ENCODE results near the gene PPP1R3E.
A peak's percentile ranks its signal among the peaks of the same experiment; 100 is the strongest.

The PPP1R3E gene

GRCh38 chr14:23319746-23320583, 17.3 kb upstream of the PPP1R3E start:
- H3K36me3 ChIP-seq (ENCODE audit: control insufficient read depth, insufficient read depth, low read length) = peaks cover 12% of the 10 kb centered on the region
- H3K27me3 ChIP-seq (ENCODE audit: control insufficient read depth, insufficient read depth, low read length) = no peaks in the 10 kb centered on the region
- H3K4me3 ChIP-seq (ENCODE audit: low read length) = peak overlapping the region; percentile 68
- H3K4me1 ChIP-seq (ENCODE audit: control insufficient read depth, insufficient read depth, low read length) = peaks cover 12% of the 10 kb centered on the region
- no peak overlapping the region for H3K9ac ChIP-seq (ENCODE audit: low read length)
- H3K27ac ChIP-seq (ENCODE audit: low read depth, low read length) = peak overlapping the region; percentile 92

- Histone ChIP-seq H3K4me1 (ENCODE audit: control insufficient read depth, insufficient read depth, low read length) (peaks cover 5% of the 10 kb centered on the region), H3K36me3 (ENCODE audit: control insufficient read depth, insufficient read depth, low read length) (no peaks in the 10 kb centered on the region), H3K9ac (ENCODE audit: low read length) (no peak overlapping the region)
Observed at GRCh38 chr14:23316300-23316699, 13.6 kb upstream of the PPP1R3E start.

GRCh38 chr14:23310546-23310945, 7.9 kb upstream of the PPP1R3E start:
- H3K27me3 ChIP-seq (ENCODE audit: control insufficient read depth, insufficient read depth, low read length) = no peaks in the 10 kb centered on the region
- H3K27ac ChIP-seq (ENCODE audit: low read depth, low read length) = no peak overlapping the region
- peaks cover 16% of the 10 kb centered on the region for H3K4me1 ChIP-seq (ENCODE audit: control insufficient read depth, insufficient read depth, low read length)
- no peak overlapping the region for H3K9ac ChIP-seq (ENCODE audit: low read length)
- H3K36me3 ChIP-seq (ENCODE audit: control insufficient read depth, insufficient read depth, low read length) = peaks cover 10% of the 10 kb centered on the region
- no peak overlapping the region for H3K4me3 ChIP-seq (ENCODE audit: low read length)

More at GRCh38 chr14:23316300-23316699, 13.6 kb upstream of the PPP1R3E start:
- no peak overlapping the region for H3K27ac ChIP-seq (ENCODE audit: low read depth, low read length)
- H3K27me3 ChIP-seq (ENCODE audit: control insufficient read depth, insufficient read depth, low read length) = no peaks in the 10 kb centered on the region
- no peak overlapping the region for H3K4me3 ChIP-seq (ENCODE audit: low read length)

- Histone ChIP-seq H3K36me3 (ENCODE audit: control insufficient read depth, insufficient read depth, low read length) (peaks cover 10% of the 10 kb centered on the region), H3K4me1 (ENCODE audit: control insufficient read depth, insufficient read depth, low read length) (peaks cover 16% of the 10 kb centered on the region), H3K9ac (ENCODE audit: low read length) (no peak overlapping the region), H3K27me3 (ENCODE audit: control insufficient read depth, insufficient read depth, low read length) (no peaks in the 10 kb centered on the region), H3K4me3 (ENCODE audit: low read length) (peak overlapping the region; percentile 93), H3K27ac (ENCODE audit: low read depth, low read length) (no peak overlapping the region)
Observed at GRCh38 chr14:23308721-23309445, 6.2 kb upstream of the PPP1R3E start.

- peaks cover 10% of the 10 kb centered on the region for H3K36me3 ChIP-seq (ENCODE audit: control insufficient read depth, insufficient read depth, low read length)
- peak overlapping the region; percentile 43 for H3K9ac ChIP-seq (ENCODE audit: low read length)
- no peaks in the 10 kb centered on the region for H3K27me3 ChIP-seq (ENCODE audit: control insufficient read depth, insufficient read depth, low read length)
- peak overlapping the region; percentile 87 for H3K27ac ChIP-seq (ENCODE audit: low read depth, low read length)
- H3K4me3 ChIP-seq (ENCODE audit: low read length) = peak overlapping the region; percentile 93
- H3K4me1 ChIP-seq (ENCODE audit: control insufficient read depth, insufficient read depth, low read length) = peaks cover 16% of the 10 kb centered on the region
Observed at GRCh38 chr14:23307687-23308644, 5.3 kb upstream of the PPP1R3E start.

GRCh38 chr14:23307146-23307530, 4.5 kb upstream of the PPP1R3E start:
- H3K27me3 ChIP-seq (ENCODE audit: control insufficient read depth, insufficient read depth, low read length) = no peaks in the 10 kb centered on the region
- peak overlapping the region; percentile 93 for H3K4me3 ChIP-seq (ENCODE audit: low read length)
- peak overlapping the region; percentile 43 for H3K9ac ChIP-seq (ENCODE audit: low read length)
- H3K36me3 ChIP-seq (ENCODE audit: control insufficient read depth, insufficient read depth, low read length) = peaks cover 10% of the 10 kb centered on the region
- H3K4me1 ChIP-seq (ENCODE audit: control insufficient read depth, insufficient read depth, low read length) = peaks cover 16% of the 10 kb centered on the region
- H3K27ac ChIP-seq (ENCODE audit: low read depth, low read length) = peak overlapping the region; percentile 87

- H3K27me3 ChIP-seq (ENCODE audit: control insufficient read depth, insufficient read depth, low read length) = no peaks in the 10 kb centered on the region
- H3K9ac ChIP-seq (ENCODE audit: low read length) = peak within 1 kb of the TSS; percentile 43
- peaks cover 16% of the 10 kb centered on the region for H3K4me1 ChIP-seq (ENCODE audit: control insufficient read depth, insufficient read depth, low read length)
- H3K27ac ChIP-seq (ENCODE audit: low read depth, low read length) = peak within 1 kb of the TSS; percentile 87
- peak within 1 kb of the TSS; percentile 93 for H3K4me3 ChIP-seq (ENCODE audit: low read length)
- peaks cover 10% of the 10 kb centered on the region for H3K36me3 ChIP-seq (ENCODE audit: control insufficient read depth, insufficient read depth, low read length)
Observed at GRCh38 chr14:23306412-23307145, 3.9 kb upstream of the PPP1R3E start, which contains the start of gene BCL2L2. BCL2L2 (plus strand) TSS chr14:23306833; CDS start chr14:23307768, 935 bp downstream.

GRCh38 chr14:23301969-23302289, 730 bp downstream of the PPP1R3E start:
- H3K9ac ChIP-seq (ENCODE audit: low read length) = peak overlapping the region; percentile 50
- peak overlapping the region; percentile 90 for H3K27ac ChIP-seq (ENCODE audit: low read depth, low read length)
- no peaks in the 10 kb centered on the region for H3K27me3 ChIP-seq (ENCODE audit: control insufficient read depth, insufficient read depth, low read length)
- peak overlapping the region; percentile 86 for H3K4me3 ChIP-seq (ENCODE audit: low read length)
- peaks cover 13% of the 10 kb centered on the region for H3K4me1 ChIP-seq (ENCODE audit: control insufficient read depth, insufficient read depth, low read length)
- peaks cover 8% of the 10 kb centered on the region for H3K36me3 ChIP-seq (ENCODE audit: control insufficient read depth, insufficient read depth, low read length)

- H3K36me3 ChIP-seq (ENCODE audit: control insufficient read depth, insufficient read depth, low read length) = peaks cover 8% of the 10 kb centered on the region
- no peaks in the 10 kb centered on the region for H3K27me3 ChIP-seq (ENCODE audit: control insufficient read depth, insufficient read depth, low read length)
- peak overlapping the region; percentile 50 for H3K9ac ChIP-seq (ENCODE audit: low read length)
- peak overlapping the region; percentile 97 for H3K27ac ChIP-seq (ENCODE audit: low read depth, low read length)
- H3K4me1 ChIP-seq (ENCODE audit: control insufficient read depth, insufficient read depth, low read length) = peaks cover 13% of the 10 kb centered on the region
- H3K4me3 ChIP-seq (ENCODE audit: low read length) = peak overlapping the region; percentile 97
Observed at GRCh38 chr14:23301288-23301968, 1.2 kb downstream of the PPP1R3E start.

GRCh38 chr14:23300687-23301223, 1.9 kb downstream of the PPP1R3E start:
- Histone ChIP-seq H3K36me3 (ENCODE audit: control insufficient read depth, insufficient read depth, low read length) (peaks cover 8% of the 10 kb centered on the region), H3K4me3 (ENCODE audit: low read length) (peak overlapping the region; percentile 97), H3K27ac (ENCODE audit: low read depth, low read length) (peak overlapping the region; percentile 97), H3K9ac (ENCODE audit: low read length) (peak overlapping the region; percentile 89), H3K27me3 (ENCODE audit: control insufficient read depth, insufficient read depth, low read length) (no peaks in the 10 kb centered on the region), H3K4me1 (ENCODE audit: control insufficient read depth, insufficient read depth, low read length) (peaks cover 10% of the 10 kb centered on the region)
